Measurements from ENCODE around the gene SLC35E3. TPM values are rescaled to one million over a fixed set of nuclear protein-coding genes. Genes with fewer than 3 reads are reported as not detected.

The SLC35E3 gene
- total RNA-seq, 1 donor: 5.8 TPM

DNA sequence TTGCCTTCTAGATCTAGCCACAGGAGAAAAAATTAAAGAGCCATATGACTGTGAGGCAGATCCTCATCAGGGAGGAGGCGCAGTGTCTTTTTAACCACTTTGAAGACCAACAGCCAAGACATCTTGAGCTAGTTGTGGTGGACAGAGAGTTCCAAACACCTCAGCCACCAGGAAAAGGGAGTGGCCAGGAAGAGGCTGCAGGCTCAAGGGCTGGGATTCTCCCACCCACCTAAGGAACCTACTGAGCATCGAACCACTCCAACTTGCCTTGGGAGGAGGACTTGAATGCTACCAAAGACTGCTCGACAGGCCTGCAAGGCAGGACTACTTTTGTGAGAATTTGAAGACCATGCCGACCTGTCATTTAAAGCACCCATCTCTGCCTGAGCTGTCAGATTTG lies 47.5 kb downstream of the SLC35E3 start:
- TF ChIP-seq, protein P1, sequence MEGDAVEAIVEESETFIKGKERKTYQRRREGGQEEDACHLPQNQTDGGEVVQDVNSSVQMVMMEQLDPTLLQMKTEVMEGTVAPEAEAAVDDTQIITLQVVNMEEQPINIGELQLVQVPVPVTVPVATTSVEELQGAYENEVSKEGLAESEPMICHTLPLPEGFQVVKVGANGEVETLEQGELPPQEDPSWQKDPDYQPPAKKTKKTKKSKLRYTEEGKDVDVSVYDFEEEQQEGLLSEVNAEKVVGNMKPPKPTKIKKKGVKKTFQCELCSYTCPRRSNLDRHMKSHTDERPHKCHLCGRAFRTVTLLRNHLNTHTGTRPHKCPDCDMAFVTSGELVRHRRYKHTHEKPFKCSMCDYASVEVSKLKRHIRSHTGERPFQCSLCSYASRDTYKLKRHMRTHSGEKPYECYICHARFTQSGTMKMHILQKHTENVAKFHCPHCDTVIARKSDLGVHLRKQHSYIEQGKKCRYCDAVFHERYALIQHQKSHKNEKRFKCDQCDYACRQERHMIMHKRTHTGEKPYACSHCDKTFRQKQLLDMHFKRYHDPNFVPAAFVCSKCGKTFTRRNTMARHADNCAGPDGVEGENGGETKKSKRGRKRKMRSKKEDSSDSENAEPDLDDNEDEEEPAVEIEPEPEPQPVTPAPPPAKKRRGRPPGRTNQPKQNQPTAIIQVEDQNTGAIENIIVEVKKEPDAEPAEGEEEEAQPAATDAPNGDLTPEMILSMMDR (IDR thresholded peaks at IDR 0.05; ENCODE audit: extremely low read depth, low read depth, low read length): no peak
- H3K27ac ChIP-seq (ENCODE audit: low read depth, low read length): no peak overlapping the region
- H3K9me3 ChIP-seq (ENCODE audit: low read depth, low read length): no peaks in the 10 kb centered on the region
- H3K4me3 ChIP-seq (ENCODE audit: insufficient read depth, low read length): no peak overlapping the region
- H3K4me1 ChIP-seq (ENCODE audit: insufficient read depth, low read length): peaks cover 4% of the 10 kb centered on the region
- H3K27me3 ChIP-seq (ENCODE audit: insufficient read depth, low read length): no peaks in the 10 kb centered on the region
- no peaks in the 10 kb centered on the region for H4K20me1 ChIP-seq (ENCODE audit: insufficient read depth, low read length)
- no peak overlapping the region for H2AFZ ChIP-seq (ENCODE audit: low read length)
- H3K4me2 ChIP-seq (ENCODE audit: insufficient read depth, low read length): no peak overlapping the region
- no peaks in the 10 kb centered on the region for H3K36me3 ChIP-seq (ENCODE audit: insufficient read depth, low read length)
- no peaks in the 10 kb centered on the region for H3K79me2 ChIP-seq (ENCODE audit: insufficient read depth, low read length)
- DNase-seq (ENCODE audit: insufficient read length, low spot score, missing footprints): no peak

DNA sequence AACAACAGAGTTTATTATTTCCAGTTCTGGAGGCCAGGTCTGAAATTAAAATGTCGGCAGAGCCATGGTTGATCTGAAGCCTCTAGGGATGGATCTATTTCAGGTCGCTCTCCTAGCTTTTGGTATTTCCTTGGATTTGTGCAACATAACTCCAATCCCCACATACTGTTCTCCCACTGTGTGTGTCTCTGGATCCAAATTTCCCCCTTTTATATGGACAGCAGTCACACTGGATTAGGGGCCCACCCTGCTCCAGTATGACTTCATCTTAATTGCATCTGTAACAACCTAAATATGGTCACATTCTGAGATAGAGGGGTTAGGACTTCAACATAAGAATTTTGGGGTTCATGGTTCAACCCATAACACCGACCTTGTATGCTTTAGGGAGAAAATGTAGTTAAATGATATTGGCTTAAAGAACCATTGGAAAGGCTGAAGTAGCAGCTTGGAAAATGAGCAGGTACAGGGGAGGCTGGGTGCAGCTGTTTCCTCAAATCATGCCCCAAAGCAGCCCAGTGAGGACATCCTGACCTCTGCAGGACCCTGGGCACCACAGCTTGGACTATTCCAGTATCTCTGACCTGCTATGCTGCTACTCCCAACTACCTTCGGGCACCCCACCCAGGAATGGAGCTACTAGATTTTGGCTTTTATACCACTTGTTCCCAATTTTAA lies 48.1 kb downstream of the SLC35E3 start:
- no peak overlapping the region for H3K4me2 ChIP-seq (ENCODE audit: insufficient read depth, low read length)
- H3K4me1 ChIP-seq (ENCODE audit: insufficient read depth, low read length): peaks cover 4% of the 10 kb centered on the region
- no peak overlapping the region for H2AFZ ChIP-seq (ENCODE audit: low read length)
- H3K9me3 ChIP-seq (ENCODE audit: low read depth, low read length): no peaks in the 10 kb centered on the region
- no peak overlapping the region for H3K4me3 ChIP-seq (ENCODE audit: insufficient read depth, low read length)
- TF ChIP-seq, protein P1 (IDR thresholded peaks at IDR 0.05; ENCODE audit: extremely low read depth, low read depth, low read length): no peak
- H3K27ac ChIP-seq (ENCODE audit: low read depth, low read length): no peak overlapping the region
- H4K20me1 ChIP-seq (ENCODE audit: insufficient read depth, low read length): no peaks in the 10 kb centered on the region
- no peaks in the 10 kb centered on the region for H3K36me3 ChIP-seq (ENCODE audit: insufficient read depth, low read length)
- DNase-seq (ENCODE audit: insufficient read length, low spot score, missing footprints): no peak
- H3K79me2 ChIP-seq (ENCODE audit: insufficient read depth, low read length): no peaks in the 10 kb centered on the region
- no peaks in the 10 kb centered on the region for H3K27me3 ChIP-seq (ENCODE audit: insufficient read depth, low read length)

DNA sequence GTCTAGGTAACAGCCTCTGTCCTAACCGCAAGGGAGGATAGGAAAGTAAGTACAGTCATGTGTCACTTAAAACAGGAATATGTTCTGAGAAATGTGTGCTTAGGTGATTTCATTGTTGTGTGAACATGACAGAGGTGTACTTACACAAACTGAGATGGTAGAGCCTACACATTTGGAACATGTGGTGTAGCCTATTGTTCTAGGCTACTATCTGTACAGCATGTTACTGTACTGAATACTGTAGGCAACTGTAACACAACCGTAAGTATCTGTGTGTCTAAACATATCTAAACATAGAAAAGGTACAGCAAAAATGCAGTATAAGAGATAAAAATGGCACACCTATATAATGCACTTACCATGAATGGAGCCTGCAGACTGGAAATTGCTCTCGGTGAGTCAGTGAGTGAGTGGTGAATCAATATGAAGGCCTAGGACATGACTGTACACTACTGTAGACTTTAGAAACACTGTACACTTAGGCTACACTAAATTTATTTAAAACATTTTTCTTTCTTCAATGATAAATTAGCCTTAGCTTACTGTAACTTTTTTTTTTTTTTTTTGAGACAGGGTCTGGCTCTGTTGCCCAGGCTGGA lies 48.8 kb downstream of the SLC35E3 start:
- H3K4me3 ChIP-seq (ENCODE audit: insufficient read depth, low read length): no peak overlapping the region
- no peaks in the 10 kb centered on the region for H3K9me3 ChIP-seq (ENCODE audit: low read depth, low read length)
- no peaks in the 10 kb centered on the region for H3K79me2 ChIP-seq (ENCODE audit: insufficient read depth, low read length)
- no peaks in the 10 kb centered on the region for H3K27me3 ChIP-seq (ENCODE audit: insufficient read depth, low read length)
- no peaks in the 10 kb centered on the region for H4K20me1 ChIP-seq (ENCODE audit: insufficient read depth, low read length)
- H3K4me1 ChIP-seq (ENCODE audit: insufficient read depth, low read length): peaks cover 4% of the 10 kb centered on the region
- H3K4me2 ChIP-seq (ENCODE audit: insufficient read depth, low read length): no peak overlapping the region
- peak overlapping the region; percentile 43 for H3K27ac ChIP-seq (ENCODE audit: low read depth, low read length)
- no peak overlapping the region for H2AFZ ChIP-seq (ENCODE audit: low read length)
- DNase-seq (ENCODE audit: insufficient read length, low spot score, missing footprints): no peak
- H3K36me3 ChIP-seq (ENCODE audit: insufficient read depth, low read length): no peaks in the 10 kb centered on the region
- TF ChIP-seq, protein P1 (IDR thresholded peaks at IDR 0.05; ENCODE audit: extremely low read depth, low read depth, low read length): no peak

DNA sequence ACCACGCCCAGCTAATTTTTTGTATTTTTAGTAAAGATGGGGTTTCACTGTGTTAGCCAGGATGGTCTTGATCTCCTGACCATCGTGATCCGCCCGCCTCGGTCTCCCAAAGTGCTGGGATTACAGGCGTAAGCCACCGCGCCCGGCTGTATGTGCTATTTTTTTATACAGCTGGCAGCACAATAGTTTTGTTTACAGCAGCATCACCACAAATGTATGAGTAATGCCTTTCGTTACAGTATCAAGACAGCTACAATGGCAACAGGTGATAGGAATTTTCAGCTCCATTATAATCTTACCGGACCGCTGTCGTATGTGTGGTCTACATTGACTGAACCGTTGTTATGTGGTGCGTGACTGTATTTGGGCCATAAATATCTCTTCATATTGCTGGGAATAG lies 50.4 kb downstream of the SLC35E3 start:
- Histone ChIP-seq H3K36me3 (ENCODE audit: insufficient read depth, low read length) (no peaks in the 10 kb centered on the region), H4K20me1 (ENCODE audit: insufficient read depth, low read length) (no peaks in the 10 kb centered on the region), H3K9me3 (ENCODE audit: low read depth, low read length) (no peaks in the 10 kb centered on the region), H3K4me3 (ENCODE audit: insufficient read depth, low read length) (no peak overlapping the region), H3K27ac (ENCODE audit: low read depth, low read length) (no peak overlapping the region), H3K4me2 (ENCODE audit: insufficient read depth, low read length) (no peak overlapping the region), H2AFZ (ENCODE audit: low read length) (no peak overlapping the region), H3K4me1 (ENCODE audit: insufficient read depth, low read length) (peaks cover 4% of the 10 kb centered on the region), H3K27me3 (ENCODE audit: insufficient read depth, low read length) (no peaks in the 10 kb centered on the region), H3K79me2 (ENCODE audit: insufficient read depth, low read length) (no peaks in the 10 kb centered on the region)
- TF ChIP-seq, protein P1 (IDR thresholded peaks at IDR 0.05; ENCODE audit: extremely low read depth, low read depth, low read length): no peak
- no peak for DNase-seq (ENCODE audit: insufficient read length, low spot score, missing footprints)
